H1 (cell line): Measurements from ENCODE around the gene TSPAN9. TPM values are rescaled to one million over a fixed set of nuclear protein-coding genes. Genes with fewer than 3 reads are reported as not detected.

Experiments
- CTCF ChIA-PET: fragments of 300-600 bp; sonication (Branson Sonifier 250); formaldehyde crosslinking; loops from one replicate; lab custom pipeline; 2021; ENCODE audit not compliant: partially characterized antibody; lab: Charles Lee
- POLR2A ChIA-PET: fragments of 300-600 bp; sonication (Branson Sonifier 250); formaldehyde crosslinking; loops from one replicate; lab custom pipeline; 2021; ENCODE audit warnings: inconsistent platforms; ENCODE audit not compliant: partially characterized antibody; lab: Charles Lee
- DNase-seq, 2 experiments: peaks; one replicate each; pipeline versions ENCODE4 v3.0.0 to v3.0.0-alpha.2; 2010 to 2022; ENCODE audit warnings: low spot score in 2 of 2, low read depth in 1 of 2, mixed read lengths in 1 of 2
- FAIRE-seq: peaks from 2 replicates; lab custom pipeline; 2011; peaks lifted over from hg19 to GRCh38; lab: Jason Lieb, UNC
- H2AFZ ChIP-seq: 2 replicates; pipeline ENCODE4 v1.8.1; 2012; ENCODE audit warnings: low read length, inconsistent platforms
- H2AK5ac ChIP-seq: 2 replicates; pipeline ENCODE4 v1.6.1; 2013; ENCODE audit warnings: low read depth, low read length
- H2BK120ac ChIP-seq: replicated peaks from 2 replicates; pipeline ENCODE3; 2013; ENCODE audit warnings: low read depth, low read length, inconsistent platforms
- H2BK12ac ChIP-seq: 2 replicates; pipeline ENCODE4 v1.6.1; 2013; ENCODE audit warnings: low read depth, low read length
- H2BK15ac ChIP-seq: 2 replicates; pipeline ENCODE4 v1.6.1; 2013; ENCODE audit warnings: low read length
- H2BK20ac ChIP-seq: 2 replicates; pipeline ENCODE4 v1.6.1; 2013; ENCODE audit warnings: low read length
- H2BK5ac ChIP-seq: 2 replicates; pipeline ENCODE4 v1.6.1; 2013; ENCODE audit warnings: low read depth, low read length
- H3K14ac ChIP-seq: 2 replicates; pipeline ENCODE4 v1.6.1; 2013; ENCODE audit warnings: inconsistent platforms; ENCODE audit not compliant: insufficient read length
- H3K18ac ChIP-seq: 2 replicates; pipeline ENCODE4 v1.6.1; 2013; ENCODE audit warnings: low read length; ENCODE audit errors: extremely low read depth
- H3K23ac ChIP-seq: 2 replicates; pipeline ENCODE4 v1.6.1; 2013; ENCODE audit warnings: inconsistent platforms; ENCODE audit not compliant: insufficient read length
- H3K23me2 ChIP-seq: 2 replicates; pipeline ENCODE4 v1.6.1; 2013; ENCODE audit warnings: low read depth, low read length
- H3K27ac ChIP-seq: 2 replicates; pipeline ENCODE4 v1.6.1; 2011; ENCODE audit warnings: low read depth, low read length, inconsistent platforms
- H3K27me3 ChIP-seq, 4 experiments: replicated peaks in 1 of 4; 1 replicate in 1 of 4; 2 replicates in 3 of 4; pipeline versions ENCODE4 v1.6.1 to v1.8.1; 2011 to 2013; ENCODE audit warnings: low read length in 3 of 4, mild to moderate bottlenecking in 3 of 4, inconsistent platforms in 2 of 4, mixed read lengths in 2 of 4, moderate library complexity in 1 of 4; ENCODE audit not compliant: control insufficient read depth in 3 of 4, insufficient read depth in 3 of 4; ENCODE audit errors: extremely low read depth in 1 of 4
- H3K36me3 ChIP-seq, 4 experiments: 2 replicates each; pipeline versions ENCODE4 v1.6.1 to v1.8.1; 2011 to 2013; ENCODE audit warnings: mild to moderate bottlenecking in 4 of 4, low read length in 3 of 4, moderate library complexity in 2 of 4, control low read depth in 1 of 4, inconsistent platforms in 1 of 4; ENCODE audit not compliant: insufficient read depth in 4 of 4, control insufficient read depth in 2 of 4
- H3K4ac ChIP-seq: replicated peaks from 2 replicates; pipeline ENCODE3; 2013; ENCODE audit warnings: low read length, low read depth, mixed read lengths, inconsistent platforms; ENCODE audit not compliant: insufficient read length
- H3K4me1 ChIP-seq, 4 experiments: replicated peaks in 1 of 4; 1 replicate in 1 of 4; 2 replicates in 3 of 4; pipeline versions ENCODE4 v1.6.1 to v1.8.1; 2011 to 2013; ENCODE audit warnings: low read length in 3 of 4, inconsistent platforms in 2 of 4, mixed read lengths in 1 of 4; ENCODE audit not compliant: insufficient read depth in 4 of 4, control insufficient read depth in 3 of 4
- H3K4me2 ChIP-seq, 2 experiments: 2 replicates each; pipeline versions ENCODE4 v1.6.1 to v1.8.1; 2011 to 2013; ENCODE audit warnings: low read depth in 2 of 2, low read length in 2 of 2, control low read depth in 1 of 2, inconsistent platforms in 1 of 2, mild to moderate bottlenecking in 1 of 2; ENCODE audit not compliant: insufficient read depth in 1 of 2
- H3K4me3 ChIP-seq, 4 experiments: fragments of 200-600, 300-600 bp in 1 of 4; sonication (generic), shearing (Covaris generic), sonication (Bioruptor Twin) in 1 of 4; 2 replicates each; pipeline versions ENCODE4 v1.5.1 to v1.8.1; 2011 to 2016; ENCODE audit warnings: low read length in 4 of 4, low read depth in 3 of 4, control low read depth in 2 of 4, inconsistent platforms in 2 of 4, mild to moderate bottlenecking in 2 of 4, mixed read lengths in 1 of 4, moderate library complexity in 1 of 4; ENCODE audit not compliant: insufficient read depth in 2 of 4; ENCODE audit errors: extremely low read depth in 1 of 4
- H3K56ac ChIP-seq: replicated peaks from 2 replicates; pipeline ENCODE3; 2013; ENCODE audit warnings: low read depth, mild to moderate bottlenecking, mixed read lengths, low read length, inconsistent platforms; ENCODE audit not compliant: insufficient read length
- H3K79me1 ChIP-seq: 2 replicates; pipeline ENCODE4 v1.6.1; 2013; ENCODE audit warnings: low read depth, low read length, control low read depth
- H3K79me2 ChIP-seq, 2 experiments: 2 replicates each; pipeline versions ENCODE4 v1.6.1 to v1.8.1; 2012 to 2013; ENCODE audit warnings: low read length in 2 of 2, mild to moderate bottlenecking in 2 of 2, inconsistent platforms in 1 of 2; ENCODE audit not compliant: insufficient read depth in 2 of 2, control insufficient read depth in 1 of 2
- H3K9ac ChIP-seq, 4 experiments: replicated peaks in 1 of 4; 1 replicate in 1 of 4; 2 replicates in 3 of 4; pipeline versions ENCODE4 v1.6.1 to v1.8.1; 2011 to 2013; ENCODE audit warnings: low read depth in 3 of 4, low read length in 3 of 4, control low read depth in 2 of 4, mild to moderate bottlenecking in 2 of 4, moderate library complexity in 2 of 4, inconsistent platforms in 1 of 4; ENCODE audit errors: extremely low read depth in 1 of 4
- H3K9me3 ChIP-seq, 2 experiments: 2 replicates each; pipeline versions ENCODE4 v1.6.1 to v1.8.1; 2012 to 2013; ENCODE audit warnings: mild to moderate bottlenecking in 2 of 2, moderate library complexity in 2 of 2, control low read depth in 1 of 2, inconsistent platforms in 1 of 2, low read depth in 1 of 2, low read length in 1 of 2, mixed read lengths in 1 of 2; ENCODE audit not compliant: insufficient read depth in 2 of 2
- H4K20me1 ChIP-seq, 2 experiments: replicated peaks in 1 of 2; 2 replicates each; pipeline versions ENCODE3 to v1.8.1; 2011 to 2013; ENCODE audit warnings: inconsistent platforms in 2 of 2, low read length in 2 of 2, mild to moderate bottlenecking in 1 of 2; ENCODE audit not compliant: insufficient read depth in 2 of 2, control insufficient read depth in 1 of 2
- H4K5ac ChIP-seq: 2 replicates; pipeline ENCODE4 v1.6.1; 2013; ENCODE audit warnings: low read length, low read depth, mixed read lengths, inconsistent platforms; ENCODE audit not compliant: insufficient read length
- H4K8ac ChIP-seq: 2 replicates; pipeline ENCODE4 v1.8.0; 2013; ENCODE audit warnings: mild to moderate bottlenecking, moderate library complexity, low read length, inconsistent platforms; ENCODE audit not compliant: insufficient read depth; ENCODE audit errors: extremely low read depth
- H4K91ac ChIP-seq: replicated peaks from 2 replicates; pipeline ENCODE3; 2013; ENCODE audit warnings: low read length, mixed read lengths, inconsistent platforms; ENCODE audit not compliant: insufficient read length
- BRCA1 ChIP-seq: IDR thresholded peaks from 2 replicates; pipeline ENCODE4 v1.6.1; 2012; ENCODE audit warnings: low read depth, low read length, improper control_type of control experiment
- CBX5 ChIP-seq: fragments of 300-800, 300-1000 bp; sonication (generic); IDR thresholded peaks from 2 replicates; pipeline ENCODE4 v1.7.1; 2016; ENCODE audit warnings: antibody characterized with exemption, low read length, low read depth
- CHD2 ChIP-seq: IDR thresholded peaks from 2 replicates; pipeline ENCODE4 v1.6.1; 2012; ENCODE audit warnings: low read length, improper control_type of control experiment
- KDM1A ChIP-seq: fragments of 200-600, 300-600 bp; sonication (generic); IDR thresholded peaks from 2 replicates; pipeline ENCODE4 v1.7.1; 2016; ENCODE audit warnings: mild to moderate bottlenecking, low read length, borderline replicate concordance
- KDM5A ChIP-seq: fragments of 200-600 bp; IDR thresholded peaks from 2 replicates; pipeline ENCODE4 v1.7.1; 2012; ENCODE audit warnings: mild to moderate bottlenecking, low read length, inconsistent platforms, mixed read lengths
- RFX5 ChIP-seq: IDR thresholded peaks from 2 replicates; pipeline ENCODE4 v1.6.1; 2011; ENCODE audit warnings: low read depth, low read length, improper control_type of control experiment, borderline replicate concordance
- WGBS, 2 experiments: shearing (Covaris generic) in 1 of 2; methylation state at CpG; one replicate each; pipeline versions ENCODE4 v1.1.6 to v1.1.7; 2013 to 2015; ENCODE audit warnings: low lambda C conversion rate in 2 of 2, mixed read lengths in 2 of 2, inconsistent platforms in 1 of 2, low coverage in 1 of 2, missing lambda C conversion rate in 1 of 2; ENCODE audit not compliant: insufficient replicate concordance in 2 of 2, insufficient coverage in 1 of 2, insufficient read length in 1 of 2; ENCODE audit errors: extremely low coverage in 1 of 2, missing lambda C conversion rate in 1 of 2; 5-methylcytosine and 5-hydroxymethylcytosine counted together
- polyA plus RNA-seq, 7 experiments: library from polyadenylated mRNA; depleted of rRNA in 3 of 7; stranded (reverse) in 5 of 7; unstranded in 2 of 7; fragments of >200 nt in 5 of 7; fragments of 200-250 nt in 2 of 7; gene quantifications; 1 replicate in 5 of 7; 2 replicates in 1 of 7; 4 replicates in 1 of 7; pipeline versions ENCODE4 v1.2.1 to v1.2.3, GENCODE V29; 2011 to 2013; ENCODE audit warnings: missing spikeins in 2 of 7, mixed read lengths in 2 of 7
- total RNA-seq: library from RNA; stranded (reverse); fragmentation: NEBNext Ultra II Directional; extraction: Animal tissue kit (Norgen Biotek cat#: 25700); gene quantifications from 2 replicates; pipeline ENCODE4 v1.2.1, GENCODE V29; 2021

Gene TSPAN9
- total and polyA plus RNA-seq, 2 of the 8 experiments (the other 6 are each of a cell fraction or from before 2014, with no cell fraction given) = 11.5 to 29.1 TPM

- no peaks in the 10 kb centered on the region for H3K79me1 ChIP-seq
- H3K4me1 ChIP-seq = peaks cover 0 to 5% (median 4%) of the 10 kb centered on the region in 4 experiments; a peak in 4 of 7 replicates
- no peaks in the 10 kb centered on the region for H3K27me3 ChIP-seq
- no peak overlapping the region for H3K27ac ChIP-seq
- FAIRE-seq (no peak), DNase-seq (no peak)
- H3K79me2 ChIP-seq = no peaks in the 10 kb centered on the region
- H3K9ac ChIP-seq = no peak overlapping the region
- H3K18ac ChIP-seq = no peak overlapping the region
- no peak overlapping the region for H2AFZ ChIP-seq
- no peak overlapping the region for H4K91ac ChIP-seq
- H3K4me2 ChIP-seq = no peak overlapping the region
- no peaks in the 10 kb centered on the region for H3K36me3 ChIP-seq
- H3K9me3 ChIP-seq = no peaks in the 10 kb centered on the region
- H2AK5ac ChIP-seq = no peak overlapping the region
- no peak overlapping the region for H3K23ac ChIP-seq
- H2BK12ac ChIP-seq = no peak overlapping the region
- CTCF ChIA-PET = interaction anchor here (1.0 to 16.4 kb wide), 4 partner anchors 13 to 128 kb away, joined by 4 to 216 read pairs (median 6); no protein-coding TSS in a partner anchor
- no peak overlapping the region for H3K4ac ChIP-seq
- H3K14ac ChIP-seq = no peak overlapping the region
- POLR2A ChIA-PET = no interaction called here
- 86% methylated on average over 14 of the region's 14 CpGs; no CpG with 5 or more reads in 1 of the 2 experiments for WGBS, 2 experiments
- no peak overlapping the region for H2BK15ac ChIP-seq
- H3K56ac ChIP-seq = no peak overlapping the region
- H3K4me3 ChIP-seq = no peak overlapping the region
- H2BK5ac ChIP-seq = no peak overlapping the region
- H4K5ac ChIP-seq = no peak overlapping the region
- H4K20me1 ChIP-seq = no peaks in the 10 kb centered on the region
- no peak overlapping the region for H4K8ac ChIP-seq
- H3K23me2 ChIP-seq = no peaks in the 10 kb centered on the region
- H2BK20ac ChIP-seq = no peak overlapping the region
- H2BK120ac ChIP-seq = no peak overlapping the region
- TF ChIP-seq RFX5 = no peak
- TF ChIP-seq KDM1A = no peak
- TF ChIP-seq CBX5 = no peak
- no peak for TF ChIP-seq CHD2
- TF ChIP-seq KDM5A = no peak
- no peak for TF ChIP-seq BRCA1
Measured at GRCh38 chr12:3328571-3328970, 251.4 kb downstream of the TSPAN9 start.
